GM21367 (cell line): ENCODE data around the gene OSBPL6.
A peak's percentile ranks its signal among the peaks of the same experiment; 100 is the strongest.
"Not testable (repeated sequence)": the region's sequence is repeated elsewhere in the genome, so short reads cannot be mapped to it uniquely, and the experiment has no call there.

ENCODE experiments used
- ATAC-seq: cut with Tn5 transposase; IDR thresholded peaks from one replicate; pipeline ENCODE4 v1.9.1; 2021; ENCODE audit not compliant: unreplicated experiment

OSBPL6 gene

GRCh38 chr2:178391701-178392100 is 197.4 kb downstream of the OSBPL6 start:
- no peak for ATAC-seq

DNA sequence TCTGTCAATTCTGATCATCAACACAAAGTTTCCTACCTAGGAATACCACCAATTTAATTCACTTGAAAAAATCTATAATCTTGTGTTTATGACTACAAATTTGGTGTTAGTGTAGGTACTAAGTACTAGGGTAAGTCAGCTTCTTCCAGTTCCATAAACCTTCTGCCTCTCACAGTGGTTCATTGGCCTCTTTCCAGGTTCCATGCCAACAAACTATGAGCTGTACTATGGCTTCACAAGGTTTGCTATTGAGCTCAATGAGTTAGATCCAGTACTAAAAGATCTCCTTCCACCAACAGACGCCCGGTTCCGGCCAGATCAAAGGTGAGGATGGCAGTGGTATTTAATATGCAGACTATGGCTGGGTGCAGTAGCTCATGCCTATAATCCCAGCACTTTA is 197.9 kb downstream of the OSBPL6 start:
- ATAC-seq, result no peak

DNA sequence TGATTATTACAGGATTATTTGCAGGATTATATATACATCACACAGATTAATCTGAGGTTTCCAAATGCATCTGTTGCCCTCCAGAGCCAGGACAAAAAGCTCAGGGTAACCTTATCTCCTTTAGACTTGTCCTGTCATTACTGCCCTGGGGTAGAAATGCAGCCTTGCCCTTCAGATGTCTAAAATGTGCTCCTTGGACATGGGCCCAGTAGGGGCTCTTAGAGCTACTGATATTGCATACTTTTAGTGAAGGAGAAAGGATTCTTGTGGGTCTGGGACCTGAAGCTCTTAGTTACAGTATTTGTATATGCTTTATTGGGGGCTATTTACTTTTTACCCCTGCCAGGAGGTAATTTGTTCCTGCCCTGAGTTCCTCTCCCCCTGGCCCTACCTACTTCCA is 200.5 kb downstream of the OSBPL6 start:
- no peak for ATAC-seq

- no peak for ATAC-seq
Observed at GRCh38 chr2:178395295-178395694, 201.0 kb downstream of the OSBPL6 start.

GRCh38 chr2:178395941-178396570 is 201.7 kb downstream of the OSBPL6 start:
- no peak for ATAC-seq

- peak; percentile 94 for ATAC-seq
Observed at GRCh38 chr2:178397002-178397605, 202.8 kb downstream of the OSBPL6 start.

DNA sequence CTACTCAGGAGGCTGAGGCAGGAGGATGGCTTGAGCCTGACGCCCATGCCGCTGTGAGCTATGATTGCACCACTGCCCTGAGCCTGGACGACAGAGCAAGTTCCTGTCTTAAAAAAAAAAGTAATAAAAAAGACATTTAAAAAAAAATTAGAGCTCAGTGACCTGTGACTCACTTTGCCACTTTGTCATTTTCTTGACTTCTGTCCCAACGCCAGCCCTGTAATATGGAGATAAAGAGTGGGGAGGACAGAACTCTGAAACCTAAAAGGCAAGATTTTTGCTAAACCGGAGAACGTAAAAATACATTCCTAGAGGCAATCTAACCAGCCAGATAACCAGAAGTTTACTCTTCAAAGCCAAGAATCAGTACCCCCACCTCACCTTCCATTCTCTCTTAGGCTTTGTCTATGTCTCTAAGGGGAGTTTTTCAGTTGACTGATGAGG is 207.7 kb downstream of the OSBPL6 start:
- ATAC-seq, result no peak

DNA sequence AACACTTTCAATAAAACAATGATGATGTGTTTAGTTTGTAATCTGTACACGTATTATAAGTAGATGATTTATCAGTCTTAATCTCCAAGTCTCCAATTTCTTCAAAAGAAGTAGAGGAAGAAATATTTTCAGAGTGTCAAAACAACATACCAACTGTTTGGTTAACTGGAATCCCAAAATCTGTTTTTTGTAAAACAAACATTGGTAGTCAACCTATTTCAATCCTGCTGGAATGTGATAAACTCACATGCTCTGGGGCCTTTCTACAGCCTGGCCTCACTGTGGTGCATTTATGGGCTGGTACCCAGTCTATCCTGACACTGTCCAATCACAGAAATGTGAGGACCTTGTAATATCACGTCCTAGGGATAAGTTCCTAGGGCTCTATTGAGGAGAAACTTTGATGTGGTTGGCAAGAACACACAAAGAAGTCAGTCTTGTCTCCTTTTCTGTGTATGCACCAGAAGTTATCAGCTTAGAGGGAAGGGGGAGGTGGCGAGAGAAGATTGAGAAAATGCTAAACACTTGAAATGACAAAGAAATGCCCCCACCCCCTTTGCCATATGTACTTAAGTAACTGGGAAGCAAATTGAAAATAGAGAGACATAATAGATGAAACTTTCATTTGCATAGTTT is 209.5 kb downstream of the OSBPL6 start:
- peak; percentile 18 for ATAC-seq

- peak; percentile 99 for ATAC-seq
Observed at GRCh38 chr2:178404368-178404767, 210.1 kb downstream of the OSBPL6 start.

GRCh38 chr2:178409261-178409660 is 214.9 kb downstream of the OSBPL6 start:
- ATAC-seq, result no peak

DNA sequence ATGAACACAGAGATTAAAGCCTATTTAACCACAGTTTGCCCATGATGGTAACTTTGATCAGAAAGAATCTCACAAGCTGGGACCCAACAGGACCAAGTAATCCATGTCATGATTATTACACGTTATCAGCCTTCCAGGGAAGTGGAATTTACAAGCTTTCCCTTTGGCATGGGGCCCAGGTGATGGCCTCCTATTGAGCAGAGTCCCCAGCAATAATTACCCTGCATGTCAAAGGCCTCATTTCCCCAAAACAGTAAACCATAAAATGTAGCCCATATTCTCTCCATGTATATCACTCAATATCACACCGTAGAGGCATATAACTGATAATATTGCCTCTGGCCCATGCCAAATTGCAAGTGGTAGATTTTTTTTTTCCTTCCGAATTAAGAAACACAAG is 217.7 kb downstream of the OSBPL6 start:
- ATAC-seq, result no peak

- ATAC-seq, result not testable (repeated sequence)
Observed at GRCh38 chr2:178412453-178412852, 218.1 kb downstream of the OSBPL6 start.

DNA sequence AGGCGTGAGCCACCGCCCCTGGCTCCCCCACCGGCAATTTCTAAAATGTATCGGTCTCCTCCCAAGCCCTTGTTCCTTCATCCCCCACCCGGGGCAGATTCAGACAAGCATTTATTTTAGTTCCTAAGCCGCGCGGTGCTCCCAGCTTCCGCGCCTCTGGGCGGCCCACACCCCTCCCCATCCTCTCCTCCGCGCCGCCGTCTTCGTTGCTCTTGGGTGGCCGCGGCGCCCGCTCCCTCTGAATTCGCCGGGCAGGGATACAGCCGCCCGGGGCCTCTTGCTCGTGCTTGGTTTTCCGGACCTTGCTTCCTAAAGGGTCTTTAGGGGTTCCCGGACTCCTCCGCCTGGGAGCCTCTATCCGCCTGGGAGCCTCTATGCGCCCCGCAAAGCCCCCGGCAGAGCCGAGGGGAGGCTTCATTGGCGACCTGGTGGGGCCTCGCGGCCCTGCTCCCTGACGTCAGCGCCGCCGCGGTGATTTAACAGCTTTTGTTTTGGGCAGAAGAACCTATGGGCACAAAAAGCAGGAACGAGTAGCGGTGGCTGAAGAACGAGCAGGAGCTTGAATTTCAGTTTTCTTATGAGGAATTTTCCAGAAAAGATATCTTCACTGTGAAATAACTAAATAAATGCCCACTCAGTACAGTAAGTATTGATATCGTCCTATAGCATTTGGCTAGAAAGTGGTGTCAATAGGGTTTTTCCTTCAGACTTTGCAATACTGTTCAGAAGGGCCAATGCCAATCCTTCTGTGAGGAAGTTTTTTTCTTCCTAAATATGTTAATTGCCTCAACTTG is 219.4 kb downstream of the OSBPL6 start:
- ATAC-seq, result peak; percentile 65

DNA sequence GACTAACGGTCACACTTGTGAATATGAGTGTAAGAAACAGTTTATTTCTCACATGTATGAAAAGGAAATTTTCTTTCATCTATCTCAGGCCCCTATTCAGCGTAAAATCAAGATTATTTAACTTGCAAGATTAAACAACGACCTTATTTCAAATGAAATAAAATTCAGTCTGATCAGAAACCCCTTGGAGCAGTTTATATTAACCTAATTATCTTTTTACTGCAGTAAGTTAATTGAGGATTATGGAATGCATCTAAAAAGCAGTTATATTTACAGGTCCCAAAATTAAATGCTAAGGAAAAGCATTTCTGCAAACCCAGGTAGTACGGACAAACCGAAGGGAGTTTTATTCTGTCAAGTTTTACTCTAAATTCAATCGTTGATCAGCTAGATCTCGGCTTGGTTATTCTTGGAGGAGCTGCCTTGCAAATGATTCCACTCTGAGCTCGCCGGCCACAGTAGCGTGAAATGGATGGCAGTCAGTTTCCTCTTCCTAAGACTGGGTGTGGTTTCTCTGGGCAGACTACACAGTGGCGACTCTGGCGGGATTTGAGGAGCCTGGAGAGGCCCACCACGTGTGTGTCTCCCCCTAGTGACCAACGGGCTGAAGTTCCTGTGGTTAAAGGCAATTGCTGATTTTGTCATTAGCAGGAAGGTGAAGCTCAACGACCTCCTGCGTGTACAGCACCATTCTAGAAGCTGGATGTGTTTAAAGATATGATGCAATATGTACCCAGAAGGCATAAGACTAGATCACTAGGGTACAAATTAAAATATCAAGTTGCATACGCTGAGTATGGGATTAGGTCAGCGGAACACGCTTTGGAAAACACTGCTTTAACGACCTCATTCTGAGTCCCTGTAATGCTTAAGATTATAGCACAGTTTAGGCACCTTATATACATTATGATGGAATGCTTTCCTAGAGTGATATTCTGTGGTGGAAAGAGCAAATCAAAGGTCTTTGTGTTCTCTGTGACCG is 220.2 kb downstream of the OSBPL6 start:
- peak; percentile 86 for ATAC-seq

DNA sequence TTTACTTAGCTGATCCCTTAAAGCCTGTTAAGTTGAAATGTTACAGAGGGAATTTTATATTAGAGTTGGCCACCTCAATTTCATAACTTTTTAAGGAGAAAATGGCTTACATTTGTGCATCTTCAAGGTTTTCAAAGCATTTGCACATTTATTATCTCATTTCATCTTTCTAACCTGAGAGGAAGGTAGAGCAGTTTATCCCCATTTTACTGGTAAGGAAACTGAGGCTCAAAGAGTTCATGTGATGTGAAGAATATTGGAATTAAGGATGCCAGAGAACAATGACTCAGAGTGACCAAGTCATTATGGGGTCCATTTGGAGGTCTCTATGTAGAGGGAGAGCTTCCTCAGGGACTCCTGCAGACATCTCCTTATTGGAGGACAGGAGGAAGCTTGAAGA is 221.7 kb downstream of the OSBPL6 start:
- ATAC-seq, result no peak

DNA sequence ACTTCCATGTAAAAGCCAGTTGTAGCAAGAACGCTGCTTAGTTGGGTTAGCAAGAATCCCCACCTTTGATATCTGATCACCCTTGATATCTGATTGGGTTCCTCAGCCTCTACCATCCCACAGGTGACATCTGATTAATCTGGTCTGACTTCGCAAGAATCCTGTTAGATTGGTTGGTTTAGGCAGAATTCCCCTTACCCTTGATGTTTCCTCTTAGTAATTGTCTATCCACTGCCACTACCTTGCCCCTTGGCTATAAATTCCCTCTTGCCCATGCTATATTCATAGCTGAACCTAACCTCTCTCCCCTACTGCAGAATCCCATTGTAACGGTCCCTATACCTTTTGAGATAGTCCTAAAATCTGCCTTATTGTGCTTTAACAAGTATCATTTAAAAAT is 223.6 kb downstream of the OSBPL6 start:
- no peak for ATAC-seq

DNA sequence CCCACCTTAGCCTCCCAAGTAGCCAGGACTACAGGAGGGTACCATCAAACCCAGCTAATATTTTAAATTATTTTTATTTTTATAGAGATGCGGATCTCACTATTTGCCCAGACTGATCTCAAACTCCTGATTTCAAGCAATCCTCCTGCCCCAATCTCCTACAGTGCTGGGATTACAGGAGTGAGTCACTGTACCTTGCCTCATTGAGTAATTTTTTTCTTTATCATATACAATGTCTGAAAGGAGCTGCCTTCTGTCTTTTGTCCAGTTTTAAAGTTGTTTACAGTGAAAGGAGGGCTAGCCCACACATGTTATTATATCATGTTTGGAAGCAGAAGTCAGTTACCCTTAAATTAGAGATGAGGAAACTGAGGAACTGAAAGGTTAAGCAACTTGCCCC is 224.1 kb downstream of the OSBPL6 start:
- no peak for ATAC-seq

- no peak for ATAC-seq
Observed at GRCh38 chr2:178419123-178419522, 224.8 kb downstream of the OSBPL6 start.

DNA sequence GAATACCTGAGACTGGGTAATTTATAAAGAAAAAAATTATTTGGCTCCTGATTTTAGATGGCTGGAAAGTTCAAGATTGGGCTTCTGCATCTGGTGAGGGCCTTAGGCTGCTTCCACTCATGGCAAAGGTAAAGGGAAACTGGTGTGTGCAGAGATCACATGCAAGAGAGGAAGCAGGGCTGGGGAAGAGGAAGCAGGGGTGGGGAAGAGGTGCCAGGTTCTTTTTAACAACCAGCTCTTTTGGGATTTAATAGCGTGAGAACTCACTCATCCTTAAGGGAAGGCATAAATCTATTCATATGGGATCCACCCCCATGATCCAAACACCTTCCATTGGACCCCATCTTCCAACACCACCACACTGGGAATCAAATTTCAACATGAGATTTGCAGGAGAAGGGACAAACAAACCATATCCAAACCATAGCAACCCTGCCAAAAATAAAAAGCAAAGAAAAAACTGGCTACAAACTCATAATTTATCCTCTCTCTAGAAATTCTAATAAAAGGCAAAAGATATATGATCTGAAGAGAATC is 226.2 kb downstream of the OSBPL6 start:
- ATAC-seq, result no peak

GRCh38 chr2:178422097-178422496 is 227.8 kb downstream of the OSBPL6 start:
- no peak for ATAC-seq
